RWPE1 (cell line): ENCODE results near the gene MALL.
"Not testable (repeated sequence)": the region's sequence is repeated elsewhere in the genome, so short reads cannot be mapped to it uniquely, and the experiment has no call there.

Experiments used
- CTCF ChIA-PET: fragments of 350-600 bp; sonication (Branson Sonifier 250); formaldehyde crosslinking; extraction: SDS; loops from one replicate; lab custom pipeline; 2021; lab: Yijun Ruan, JAX
- POLR2A ChIA-PET: fragments of 400-600 bp; formaldehyde crosslinking; extraction: SDS; loops from one replicate; lab custom pipeline; 2020; ENCODE audit warnings: antibody characterized with exemption; ENCODE audit not compliant: low non-redundant PET; lab: Yijun Ruan, JAX
- DNase-seq: peaks from one replicate; pipeline ENCODE4 v3.0.0; 2012; ENCODE audit warnings: low spot score
- H3K27ac ChIP-seq: fragments of 450-650 bp; 2 replicates; pipeline ENCODE4 v1.5.1; 2017

MALL gene

DNA sequence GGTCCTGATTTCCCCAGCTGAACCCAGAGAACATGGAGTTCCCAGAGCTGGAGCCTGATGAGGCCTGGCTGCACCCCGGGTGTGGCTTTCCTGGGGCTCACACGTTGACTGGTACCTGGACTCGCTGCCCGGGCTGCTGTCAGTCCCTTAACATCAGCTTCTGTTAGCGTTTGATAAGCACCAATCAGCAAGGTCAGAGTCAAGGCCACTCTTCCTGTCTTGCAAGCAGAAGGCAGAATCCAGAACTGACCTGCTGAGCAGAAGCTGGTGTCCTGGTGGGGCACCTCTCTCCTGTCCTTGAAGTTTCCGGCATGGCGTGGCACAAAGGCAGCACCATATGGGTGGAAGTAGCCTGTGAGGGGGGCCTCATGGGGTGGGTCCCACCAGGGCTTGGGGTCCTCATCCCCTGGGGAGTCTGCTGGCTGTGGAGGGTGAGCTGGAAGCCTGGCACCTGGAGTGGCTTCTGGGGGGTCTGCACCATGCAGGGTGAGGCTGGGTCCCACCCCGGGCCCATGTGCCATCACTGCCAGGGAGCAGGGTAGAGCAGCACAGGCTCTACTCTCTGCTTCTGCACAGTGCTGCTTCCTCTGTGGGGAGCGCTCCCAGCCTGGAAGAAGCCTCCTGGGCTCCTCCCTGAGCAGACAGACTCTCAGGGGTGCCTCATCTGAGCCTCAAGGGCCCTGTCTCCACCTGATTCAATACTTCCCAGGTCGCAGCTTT lies 73.5 kb downstream of the MALL start:
- CTCF ChIA-PET, POLR2A ChIA-PET, DNase-seq: not testable (repeated sequence)

DNA sequence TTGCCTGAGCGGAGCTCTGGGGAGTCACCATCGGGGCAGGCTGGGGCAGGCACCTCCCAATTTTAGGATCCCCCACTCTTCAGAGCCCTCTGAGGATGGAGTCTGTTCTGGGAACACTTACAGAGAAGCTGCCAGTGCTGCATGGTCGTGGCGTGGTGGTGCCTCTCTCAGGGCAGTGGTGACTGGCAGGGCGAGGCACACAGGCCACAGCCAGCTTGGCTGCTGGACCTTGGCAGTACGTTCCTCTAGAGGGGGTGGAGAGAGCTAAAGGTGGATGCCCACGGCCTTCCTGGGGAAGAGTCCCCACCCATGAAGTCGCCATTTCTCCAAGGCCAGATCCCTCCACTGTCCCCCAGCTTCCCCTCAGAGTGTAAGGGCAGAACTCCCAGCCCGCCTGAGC lies 78.3 kb downstream of the MALL start:
- POLR2A ChIA-PET, CTCF ChIA-PET, H3K27ac ChIP-seq, DNase-seq: not testable (repeated sequence)

More for the DNA sequence above, 73.5 kb downstream of the MALL start:
- H3K27ac ChIP-seq, result not testable (repeated sequence)

GRCh38 chr2:110035384-110035783 lies 80.2 kb downstream of the MALL start:
- DNase-seq, POLR2A ChIA-PET, H3K27ac ChIP-seq, CTCF ChIA-PET: not testable (repeated sequence)

- CTCF ChIA-PET, H3K27ac ChIP-seq, POLR2A ChIA-PET: not testable (repeated sequence)
Measured at GRCh38 chr2:110034935-110035334, 80.7 kb downstream of the MALL start.

More at GRCh38 chr2:110034935-110035334, 80.7 kb downstream of the MALL start:
- not testable (repeated sequence) for DNase-seq
